ENCODE results near the gene TLCD5.

The TLCD5 gene

GRCh38 chr11:120357620-120358019 lies 32.5 kb downstream of the TLCD5 start:
- in situ Hi-C loops (cut with MboI; ENCODE audit: low sequenced_read_pairs): no loop called here
- H3K4me3 ChIP-seq: no peak overlapping the region
- no peaks in the 10 kb centered on the region for H3K36me3 ChIP-seq (replicated peaks)
- peaks cover 22% of the 10 kb centered on the region for H3K4me1 ChIP-seq
- no peaks in the 10 kb centered on the region for H3K9me3 ChIP-seq
- no peaks in the 10 kb centered on the region for H3K27me3 ChIP-seq (ENCODE audit: low read depth)
- DNase-seq (ENCODE audit: low spot score in 2 of 2): no peak

GRCh38 chr11:120358729-120359128 lies 33.6 kb downstream of the TLCD5 start:
- Histone ChIP-seq H3K4me3 (no peak overlapping the region), H3K4me1 (peaks cover 22% of the 10 kb centered on the region), H3K9me3 (no peaks in the 10 kb centered on the region), H3K36me3 (replicated peaks) (no peaks in the 10 kb centered on the region), H3K27me3 (ENCODE audit: low read depth) (no peaks in the 10 kb centered on the region)
- in situ Hi-C loops (cut with MboI; ENCODE audit: low sequenced_read_pairs): no loop called here
- DNase-seq (ENCODE audit: low spot score in 2 of 2): no peak

- DNase-seq (ENCODE audit: low spot score in 2 of 2): no peak
- in situ Hi-C loops (cut with MboI; ENCODE audit: low sequenced_read_pairs): no loop called here
- H3K4me1 ChIP-seq: no peaks in the 10 kb centered on the region
- no peaks in the 10 kb centered on the region for H3K36me3 ChIP-seq (replicated peaks)
- no peaks in the 10 kb centered on the region for H3K9me3 ChIP-seq
- H3K27me3 ChIP-seq (ENCODE audit: low read depth): no peaks in the 10 kb centered on the region
- no peak overlapping the region for H3K4me3 ChIP-seq
Observed at GRCh38 chr11:120363436-120363835, 38.3 kb downstream of the TLCD5 start.

GRCh38 chr11:120365512-120365911 lies 40.4 kb downstream of the TLCD5 start:
- Histone ChIP-seq H3K4me3 (no peak overlapping the region), H3K36me3 (replicated peaks) (no peaks in the 10 kb centered on the region), H3K27me3 (ENCODE audit: low read depth) (no peaks in the 10 kb centered on the region), H3K9me3 (no peaks in the 10 kb centered on the region), H3K4me1 (no peaks in the 10 kb centered on the region)
- DNase-seq (ENCODE audit: low spot score in 2 of 2): no peak
- in situ Hi-C loops (cut with MboI; ENCODE audit: low sequenced_read_pairs): no loop called here

- Histone ChIP-seq H3K9me3 (no peaks in the 10 kb centered on the region), H3K4me1 (peaks cover 8% of the 10 kb centered on the region), H3K36me3 (replicated peaks) (no peaks in the 10 kb centered on the region), H3K27me3 (ENCODE audit: low read depth) (no peaks in the 10 kb centered on the region), H3K4me3 (no peak overlapping the region)
- in situ Hi-C loops (cut with MboI; ENCODE audit: low sequenced_read_pairs): no loop called here
- DNase-seq (ENCODE audit: low spot score in 2 of 2): no peak
Observed at GRCh38 chr11:120372296-120372695, 47.2 kb downstream of the TLCD5 start.

- Histone ChIP-seq H3K4me1 (peaks cover 8% of the 10 kb centered on the region), H3K36me3 (replicated peaks) (no peaks in the 10 kb centered on the region), H3K9me3 (peaks cover 2% of the 10 kb centered on the region; the same call in 1 of the 2 replicates), H3K27me3 (ENCODE audit: low read depth) (no peaks in the 10 kb centered on the region), H3K4me3 (no peak overlapping the region)
- no peak for DNase-seq (ENCODE audit: low spot score in 2 of 2)
- in situ Hi-C loops (cut with MboI; ENCODE audit: low sequenced_read_pairs): no loop called here
Observed at GRCh38 chr11:120375076-120375475, 50.0 kb downstream of the TLCD5 start.

GRCh38 chr11:120376547-120377182 lies 51.6 kb downstream of the TLCD5 start:
- peak in 1 of 2 experiments; percentile 34 for DNase-seq (ENCODE audit: low spot score in 2 of 2)
- Histone ChIP-seq H3K36me3 (replicated peaks) (no peaks in the 10 kb centered on the region), H3K9me3 (peaks cover 2% of the 10 kb centered on the region; the same call in 1 of the 2 replicates), H3K4me1 (peaks cover 8% of the 10 kb centered on the region), H3K4me3 (no peak overlapping the region), H3K27me3 (ENCODE audit: low read depth) (no peaks in the 10 kb centered on the region)
- in situ Hi-C loops (cut with MboI; ENCODE audit: low sequenced_read_pairs): no loop called here

- Histone ChIP-seq H3K36me3 (replicated peaks) (no peaks in the 10 kb centered on the region), H3K9me3 (peaks cover 2% of the 10 kb centered on the region; the same call in 1 of the 2 replicates), H3K4me1 (peaks cover 8% of the 10 kb centered on the region), H3K4me3 (no peak overlapping the region), H3K27me3 (ENCODE audit: low read depth) (no peaks in the 10 kb centered on the region)
- in situ Hi-C loops (cut with MboI; ENCODE audit: low sequenced_read_pairs): no loop called here
- DNase-seq (ENCODE audit: low spot score in 2 of 2): no peak
Observed at GRCh38 chr11:120378474-120378873, 53.4 kb downstream of the TLCD5 start.

GRCh38 chr11:120381401-120381800 lies 56.3 kb downstream of the TLCD5 start:
- DNase-seq (ENCODE audit: low spot score in 2 of 2): no peak
- Histone ChIP-seq H3K27me3 (ENCODE audit: low read depth) (no peaks in the 10 kb centered on the region), H3K4me3 (no peak overlapping the region), H3K4me1 (peaks cover 31% of the 10 kb centered on the region), H3K36me3 (replicated peaks) (no peaks in the 10 kb centered on the region), H3K9me3 (peaks cover 2% of the 10 kb centered on the region; the same call in 1 of the 2 replicates)
- in situ Hi-C loops (cut with MboI; ENCODE audit: low sequenced_read_pairs): no loop called here
